ENCODE data around the gene FOXJ2.
"Not testable (repeated sequence)": the region's sequence is repeated elsewhere in the genome, so short reads cannot be mapped to it uniquely, and the experiment has no call there.

Gene FOXJ2

DNA sequence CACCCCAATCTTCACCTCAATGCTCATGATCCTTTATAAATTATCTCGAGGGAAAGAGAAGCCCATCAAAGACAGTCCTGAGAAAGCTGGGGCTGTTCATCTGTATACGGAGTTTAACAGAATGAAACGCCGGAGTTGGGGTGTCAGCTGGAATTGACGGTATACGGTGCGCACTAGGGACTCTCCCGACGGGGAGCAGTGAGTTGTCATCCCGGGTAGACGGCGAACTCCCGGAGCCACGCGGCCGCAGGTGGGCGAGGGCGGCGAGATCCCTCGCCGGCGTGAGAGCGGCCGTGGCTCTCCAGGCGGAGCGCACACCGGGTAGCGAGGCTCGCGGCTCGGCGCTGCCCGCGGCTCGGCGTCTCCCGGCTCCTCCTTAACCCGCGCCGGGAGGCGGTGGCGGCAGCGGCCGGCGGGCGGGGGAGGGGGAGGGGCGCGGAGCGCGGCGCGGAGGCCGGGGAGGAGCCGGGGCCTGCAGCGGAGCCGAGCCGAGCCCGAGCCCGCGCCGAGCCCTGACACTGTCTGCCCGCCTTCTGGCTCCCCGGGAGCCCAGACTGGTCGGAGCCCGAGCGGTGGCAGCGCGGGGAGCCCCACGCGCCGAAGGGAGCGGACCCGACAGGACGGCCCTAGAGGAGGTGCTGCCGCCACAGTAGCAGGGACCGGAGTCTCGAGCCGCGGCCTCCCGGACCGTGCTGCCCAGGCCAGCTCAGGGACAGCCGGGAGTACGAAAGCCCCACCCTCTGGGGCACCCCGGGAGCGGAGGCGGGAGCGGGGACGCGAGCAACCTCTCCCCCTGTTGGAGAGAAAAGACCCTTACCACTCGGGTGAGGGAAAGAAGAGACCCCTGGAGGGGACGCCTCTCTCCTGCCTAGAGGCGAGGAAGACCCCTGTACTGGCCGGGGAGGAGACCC is at the start of gene FOXJ2:
Gene FOXJ2, plus strand, starts transcription at position 475 of the 911 bp plus-strand sequence. CDS start 7,117 bp downstream, outside the sequence.
- peak; percentile 74 to 76 for DNase-seq

GRCh38 chr12:7983019-7983418 is 49.5 kb upstream of the FOXJ2 start:
- DNase-seq: not testable (repeated sequence)

DNA sequence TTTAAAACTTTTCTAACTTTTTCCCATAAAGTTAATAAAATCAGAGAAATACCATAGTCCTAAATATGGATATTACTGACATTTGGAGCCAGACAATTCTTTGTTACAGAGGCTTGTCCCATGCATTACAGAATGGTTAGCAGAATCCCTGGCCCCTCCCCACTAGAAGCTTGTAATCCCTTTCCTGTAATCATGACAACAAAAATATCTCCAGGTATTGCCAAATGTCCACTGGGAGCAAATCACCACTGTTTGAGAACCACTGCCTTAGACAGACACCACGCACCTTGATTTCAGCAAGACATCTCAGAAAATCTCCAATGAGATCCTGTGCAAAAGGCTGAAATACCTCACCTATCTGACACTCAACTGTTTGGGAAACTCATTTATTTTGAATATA is 49.1 kb upstream of the FOXJ2 start:
- DNase-seq: not testable (repeated sequence)

- DNase-seq: no peak
These were observed 47.6 kb upstream of the FOXJ2 start for GRCh38 chr12:7984900-7985299.

DNA sequence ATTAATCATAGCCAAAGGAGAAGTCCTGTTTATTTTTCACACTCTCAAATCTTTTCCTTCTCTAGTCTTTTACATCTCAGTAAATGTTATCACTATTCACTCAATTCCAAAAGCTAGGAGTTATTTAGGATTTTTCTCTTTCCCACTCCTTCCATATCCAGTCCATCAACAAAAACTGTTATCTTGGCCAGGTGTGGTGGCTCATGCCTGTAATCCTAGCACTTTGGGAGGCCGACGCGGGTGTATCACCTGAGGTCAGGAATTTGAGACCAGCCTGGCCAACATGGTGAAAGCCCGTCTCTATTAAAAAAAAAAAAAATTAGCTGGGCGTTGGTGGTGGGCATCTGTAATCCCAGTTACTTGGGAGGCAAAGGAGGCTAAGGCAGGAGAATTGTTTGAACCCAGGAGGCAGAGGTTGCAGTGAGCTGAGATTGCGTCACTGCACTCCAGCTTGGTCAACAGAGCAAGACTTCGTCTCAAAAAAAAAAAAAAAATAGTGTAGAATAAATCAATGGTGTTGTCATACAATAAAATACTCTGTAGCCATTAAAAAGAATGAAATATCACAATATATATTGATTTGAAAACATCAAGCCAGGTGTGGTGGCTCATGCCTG is 46.6 kb upstream of the FOXJ2 start:
- no peak for DNase-seq

- DNase-seq: peak; percentile 84 to 89
These were observed 42.6 kb upstream of the FOXJ2 start for GRCh38 chr12:7989827-7990491.

DNA sequence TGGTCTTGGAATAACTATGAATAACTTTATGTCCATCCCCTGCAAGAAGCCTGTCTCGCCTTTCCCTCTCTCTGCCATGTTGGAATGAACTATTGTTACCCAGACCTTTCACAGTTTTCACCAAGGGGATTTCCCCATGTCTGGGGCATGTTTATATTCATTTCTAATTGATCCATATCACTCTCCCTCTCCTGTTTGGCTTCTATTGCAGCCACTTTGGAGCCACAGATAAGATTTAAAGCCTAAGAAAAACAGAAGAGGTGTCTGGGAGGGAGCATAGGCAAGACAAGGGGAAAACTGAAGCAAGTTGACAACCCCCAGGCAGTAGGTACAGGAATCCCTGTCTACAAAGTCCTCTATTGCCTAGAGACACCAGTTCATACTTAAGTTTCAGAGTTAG is 41.0 kb upstream of the FOXJ2 start:
- DNase-seq: no peak

- no peak for DNase-seq
These were observed 37.7 kb upstream of the FOXJ2 start for GRCh38 chr12:7994731-7995205.

GRCh38 chr12:7995266-7995963 is 37.1 kb upstream of the FOXJ2 start:
- DNase-seq: peak; percentile 81 to 87

- not testable (repeated sequence) for DNase-seq
These were observed 31.7 kb upstream of the FOXJ2 start for GRCh38 chr12:8000827-8001226.

- DNase-seq: not testable (repeated sequence)
These were observed 31.0 kb upstream of the FOXJ2 start for GRCh38 chr12:8001496-8001895.

DNA sequence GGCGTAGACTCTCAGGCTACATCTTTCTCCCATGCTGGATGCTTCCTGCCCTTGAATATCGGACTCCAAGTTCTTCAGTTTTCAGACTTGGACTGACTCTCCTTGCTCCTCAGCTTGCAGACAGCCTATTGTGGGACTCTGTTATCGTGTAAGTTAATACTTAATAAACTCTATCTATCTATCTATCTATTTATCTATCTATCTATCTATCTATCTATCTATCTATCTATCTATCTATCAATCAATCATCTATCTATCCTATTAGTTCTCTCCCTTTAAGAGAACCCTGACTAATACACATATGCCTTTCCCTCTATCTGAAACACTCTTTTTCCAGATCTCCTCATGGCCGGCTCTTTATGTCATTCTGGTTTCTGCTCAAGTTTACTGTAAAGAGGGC is 27.6 kb upstream of the FOXJ2 start:
- DNase-seq: not testable (repeated sequence)

- DNase-seq: no peak
These were observed 21.2 kb upstream of the FOXJ2 start for GRCh38 chr12:8011331-8011730.

- no peak for DNase-seq
These were observed 19.7 kb upstream of the FOXJ2 start for GRCh38 chr12:8012651-8013309.

GRCh38 chr12:8014836-8015235 is 17.7 kb upstream of the FOXJ2 start:
- DNase-seq: no peak

DNA sequence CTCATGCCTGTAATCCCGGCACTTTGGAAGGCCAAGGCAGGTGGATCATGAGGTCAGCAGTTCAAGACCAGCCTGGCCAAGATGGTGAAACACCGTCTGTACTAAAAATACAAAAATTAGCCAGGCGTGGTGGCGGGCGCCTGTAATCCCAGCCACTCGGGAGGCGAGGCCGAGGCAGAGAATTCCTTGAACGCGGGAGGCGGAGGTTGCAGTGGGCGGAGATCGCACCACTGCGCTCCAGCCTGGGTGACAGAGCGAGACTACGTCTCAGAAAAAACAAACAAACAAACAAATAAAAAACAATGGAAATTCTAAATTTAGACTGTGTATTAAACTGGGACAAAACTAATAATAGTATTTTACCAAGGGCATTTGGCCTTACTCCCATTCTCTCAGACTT is 14.3 kb upstream of the FOXJ2 start:
- DNase-seq: not testable (repeated sequence)

- peak in 1 of 2 experiments; percentile 29 for DNase-seq
These were observed 13.6 kb upstream of the FOXJ2 start for GRCh38 chr12:8018666-8019581.

- peak; percentile 95 to 97 for DNase-seq
These were observed 6.1 kb upstream of the FOXJ2 start for GRCh38 chr12:8026291-8026900.

- DNase-seq: no peak
These were observed 4.7 kb upstream of the FOXJ2 start for GRCh38 chr12:8027856-8028255.

DNA sequence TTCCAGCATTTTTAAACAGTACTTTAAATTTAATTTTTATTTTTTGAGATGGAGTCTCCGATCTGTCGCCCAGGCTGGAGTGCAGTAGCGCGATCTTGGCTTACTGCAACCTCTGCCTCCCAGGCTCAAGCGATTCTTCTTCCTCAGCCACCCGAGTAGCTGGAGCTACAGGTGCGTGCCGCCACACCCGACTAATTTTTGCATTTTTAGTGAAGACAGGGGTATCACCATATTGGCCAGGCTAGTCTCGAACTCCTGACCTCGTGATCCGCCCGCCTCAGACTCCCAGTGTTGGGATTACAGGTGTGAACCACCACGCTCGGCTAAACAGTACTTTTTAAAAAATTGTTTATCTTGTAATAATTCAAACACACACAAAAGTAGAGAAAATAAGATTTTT is 4.2 kb upstream of the FOXJ2 start:
- no peak for DNase-seq

GRCh38 chr12:8030189-8030588 is 2.3 kb upstream of the FOXJ2 start:
- no peak for DNase-seq

Measured in activated CD4-positive, alpha-beta T cell treated with anti-CD3 and anti-CD28 coated beads, Interleukin-2, amount 50 U/mL, for 48 hours (primary cell).